Left lung (tissue), 10 donors: Measurements from ENCODE around the gene USP46. TPM values are rescaled to one million over a fixed set of nuclear protein-coding genes. Genes with fewer than 3 reads are reported as not detected.

Source experiments
- ATAC-seq: fragments of 200-7000 bp; cut with Tn5 transposase; one replicate; pipeline ENCODE4 v1.9.1; 2020; ENCODE audit warnings: moderate library complexity
- DNase-seq, 4 donors: peaks; one replicate each; pipeline ENCODE4 v3.0.0-alpha.2; 2013 to 2020
- H3K27ac ChIP-seq, 2 donors: fragments of 200-600 bp; sonication (generic) in 1 of 2; one replicate each; pipeline versions ENCODE4 v1.5.0 to v1.8.0; 2020 to 2021
- H3K27me3 ChIP-seq, 2 donors: fragments of 200-600 bp; sonication (generic) in 1 of 2; one replicate each; pipeline versions ENCODE4 v1.5.0 to v1.8.0; 2020 to 2021
- H3K36me3 ChIP-seq, 2 donors: fragments of 200-600 bp; sonication (generic) in 1 of 2; one replicate each; pipeline versions ENCODE4 v1.5.0 to v1.8.0; 2020 to 2021
- H3K4me1 ChIP-seq, 2 donors: fragments of 200-600 bp; one replicate each; pipeline ENCODE4 v1.8.0; 2021
- H3K4me3 ChIP-seq, 2 donors: fragments of 200-600 bp; sonication (generic) in 1 of 2; one replicate each; pipeline versions ENCODE4 v1.5.0 to v1.8.0; 2020 to 2021; ENCODE audit warnings: mild to moderate bottlenecking in 1 of 2
- H3K9me3 ChIP-seq, 2 donors: fragments of 200-600 bp; sonication (generic) in 1 of 2; one replicate each; pipeline versions ENCODE4 v1.5.0 to v1.8.0; 2020 to 2021
- CTCF ChIP-seq, 2 donors: fragments of 200-600 bp; sonication (generic) in 1 of 2; IDR thresholded peaks; one replicate each; pipeline versions ENCODE4 v1.5.0 to v1.8.0; 2021; ENCODE audit warnings: antibody characterized with exemption in 2 of 2
- intact Hi-C, 2 donors: fragments of 100-400 bp; cut with DNase I; formaldehyde crosslinking; loops; one replicate each; pipeline versions ENCODE4 v1.11.2 to v1.14.2; 2022
- polyA plus RNA-seq, 6 donors: library from polyadenylated mRNA; unstranded; fragments of 120-200 nt; gene quantifications; one replicate each; pipeline ENCODE4 v1.2.1, GENCODE V29; 2013; ENCODE audit not compliant: insufficient read length in 6 of 6
- total RNA-seq, 2 donors: library from RNA; stranded (reverse); fragmentation: NEBNext Ultra II Directional; extraction: Animal tissue kit (Norgen Biotek cat#: 25700); gene quantifications; one replicate each; pipeline ENCODE4 v1.2.1, GENCODE V29; 2021
- donor health status: DM: no; HTN: yes; CAD: no.
- donor health status: DM: no; HTN: no; CAD: no.

USP46 gene
- total and polyA plus RNA-seq, 8 donors = 18.2 to 26.1 (median 24.9) TPM

GRCh38 chr4:52576326-52576725, 82.8 kb downstream of the USP46 start:
- no peaks in the 10 kb centered on the region for H3K4me1 ChIP-seq
- H3K9me3 ChIP-seq = no peaks in the 10 kb centered on the region
- no peak overlapping the region for H3K4me3 ChIP-seq
- H3K27ac ChIP-seq = no peak overlapping the region
- H3K27me3 ChIP-seq = no peaks in the 10 kb centered on the region
- no peak for TF ChIP-seq CTCF (IDR thresholded peaks at IDR 0.05)
- no peaks in the 10 kb centered on the region for H3K36me3 ChIP-seq
- ATAC-seq (no peak), DNase-seq (no peak)
- intact Hi-C loops = no loop called here

DNA sequence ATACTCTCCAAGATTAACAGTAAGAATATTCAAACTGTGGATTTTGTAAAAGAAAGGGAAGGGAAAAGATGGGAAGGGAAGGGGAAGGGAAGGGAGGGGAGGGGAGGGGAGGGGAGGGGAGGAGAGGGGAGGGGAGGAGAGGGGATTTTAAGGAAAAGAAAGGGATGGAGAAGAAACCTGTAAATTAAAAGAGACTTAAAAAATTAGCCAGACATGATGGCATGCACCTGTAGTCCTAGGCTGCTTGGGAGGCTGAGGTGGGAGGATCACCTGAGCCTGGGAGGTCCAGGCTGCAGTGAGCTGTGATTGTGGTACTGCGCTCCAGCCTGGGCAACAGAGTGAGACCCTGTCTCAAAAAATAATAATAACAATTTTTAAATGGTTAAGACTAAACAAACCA, 83.7 kb downstream of the USP46 start:
- no peak overlapping the region for H3K4me3 ChIP-seq
- no peak for DNase-seq
- H3K9me3 ChIP-seq = no peaks in the 10 kb centered on the region
- intact Hi-C loops = no loop called here
- no peak for TF ChIP-seq CTCF (IDR thresholded peaks at IDR 0.05)
- no peak for ATAC-seq
- no peak overlapping the region for H3K27ac ChIP-seq
- no peaks in the 10 kb centered on the region for H3K36me3 ChIP-seq
- H3K27me3 ChIP-seq = no peaks in the 10 kb centered on the region
- no peaks in the 10 kb centered on the region for H3K4me1 ChIP-seq

DNA sequence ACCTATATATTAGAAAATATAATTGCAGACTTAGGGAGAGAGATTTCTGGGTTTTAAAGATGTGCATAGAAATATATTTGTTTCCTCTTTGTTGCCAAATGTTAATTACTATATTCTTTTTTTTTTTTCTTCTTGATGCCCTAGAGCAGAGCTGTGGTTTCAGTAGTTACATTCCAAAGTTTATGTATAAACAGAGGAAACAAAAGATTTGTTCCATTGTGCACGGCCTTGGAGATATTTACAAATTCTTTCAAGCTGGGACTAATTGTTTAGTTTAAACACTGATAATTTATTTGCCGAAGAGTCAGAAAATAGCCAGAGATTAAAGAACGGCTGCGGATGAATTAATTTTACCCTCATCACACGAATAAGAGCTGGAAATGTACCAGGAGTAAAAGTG, 85.1 kb downstream of the USP46 start:
- ATAC-seq = no peak
- TF ChIP-seq CTCF (IDR thresholded peaks at IDR 0.05) = no peak

DNA sequence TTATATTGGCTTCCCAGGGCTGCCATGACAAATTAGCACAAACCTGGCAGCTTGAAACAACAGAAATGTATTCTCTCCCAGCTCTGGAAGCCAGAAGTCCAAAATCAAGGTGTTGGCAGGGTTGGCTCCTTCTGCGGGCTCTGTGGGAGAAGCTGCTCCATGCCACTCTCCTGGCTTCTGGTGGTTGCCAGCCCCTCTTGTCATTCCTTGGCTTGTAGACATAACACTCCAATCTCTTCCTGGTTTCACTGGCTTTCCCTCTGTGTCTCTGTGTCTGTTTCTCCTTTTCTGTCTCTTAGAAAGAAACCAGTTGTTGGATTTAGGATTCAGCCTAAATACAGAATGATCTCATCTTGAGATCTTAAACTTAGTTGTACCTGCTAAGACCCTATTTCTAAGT, 85.5 kb downstream of the USP46 start:
- H3K27me3 ChIP-seq = no peaks in the 10 kb centered on the region
- H3K27ac ChIP-seq = peak overlapping the region in 1 of 2 donors; percentile 37
- intact Hi-C loops = no loop called here
- DNase-seq = no peak
- no peaks in the 10 kb centered on the region for H3K36me3 ChIP-seq
- no peak for TF ChIP-seq CTCF (IDR thresholded peaks at IDR 0.05)
- peak; percentile 86 for ATAC-seq
- no peak overlapping the region for H3K4me3 ChIP-seq
- no peaks in the 10 kb centered on the region for H3K4me1 ChIP-seq
- H3K9me3 ChIP-seq = no peaks in the 10 kb centered on the region

More for the DNA sequence above, 85.1 kb downstream of the USP46 start:
- intact Hi-C loops = no loop called here
- no peaks in the 10 kb centered on the region for H3K9me3 ChIP-seq
- H3K27me3 ChIP-seq = no peaks in the 10 kb centered on the region
- no peak overlapping the region for H3K4me3 ChIP-seq
- H3K4me1 ChIP-seq = no peaks in the 10 kb centered on the region
- H3K27ac ChIP-seq = peak overlapping the region in 1 of 2 donors; percentile 37
- no peaks in the 10 kb centered on the region for H3K36me3 ChIP-seq
- no peak for DNase-seq

- no peak overlapping the region for H3K4me3 ChIP-seq
- H3K4me1 ChIP-seq = no peaks in the 10 kb centered on the region
- TF ChIP-seq CTCF (IDR thresholded peaks at IDR 0.05) = no peak
- ATAC-seq = no peak
- peak overlapping the region in 1 of 2 donors; percentile 37 for H3K27ac ChIP-seq
- H3K27me3 ChIP-seq = no peaks in the 10 kb centered on the region
- intact Hi-C loops = no loop called here
- H3K9me3 ChIP-seq = no peaks in the 10 kb centered on the region
- no peak for DNase-seq
- H3K36me3 ChIP-seq = no peaks in the 10 kb centered on the region
Observed at GRCh38 chr4:52572936-52573485, 86.1 kb downstream of the USP46 start.
